Transverse colon (tissue), 3 donors: ENCODE measurements around the gene CHST11.

Experiments used
- CTCF ChIP-seq, 5 experiments: fragments of 200-600 bp in 3 of 5; fragments of 450-650 bp in 2 of 5; sonication (generic) in 3 of 5; IDR thresholded peaks; 1 replicate in 2 of 5; 2 replicates in 3 of 5; pipeline ENCODE4 v1.5.1; 2016 to 2017; ENCODE audit warnings: antibody characterized with exemption in 5 of 5, inconsistent platforms in 3 of 5, mild to moderate bottlenecking in 2 of 5, moderate library complexity in 1 of 5
- POLR2A ChIP-seq: fragments of 450-650 bp; IDR thresholded peaks from one replicate; pipeline ENCODE4 v1.6.1; 2016; ENCODE audit warnings: antibody characterized with exemption, mild to moderate bottlenecking, moderate library complexity

- no peak for TF ChIP-seq POLR2A
- TF ChIP-seq CTCF (IDR thresholded peaks at IDR 0.05): no peak
Measured at GRCh38 chr12:104669851-104670337, 213.1 kb downstream of the CHST11 start.
